ENCODE measurements around the gene SCGN.

- no peak for TF ChIP-seq CTCF (IDR thresholded peaks at IDR 0.05)
- TF ChIP-seq POLR2A (IDR thresholded peaks at IDR 0.05), result no peak
These were observed 80.6 kb downstream of the SCGN start for GRCh38 chr6:25732468-25733198.
